Upper lobe of left lung (tissue), 6 donors: ENCODE results near the gene AP5Z1. TPM values are rescaled to one million over a fixed set of nuclear protein-coding genes. Genes with fewer than 3 reads are reported as not detected.

Experiments used
- ATAC-seq, 2 donors: fragments of 200-7000 bp; cut with Tn5 transposase; one replicate each; pipeline ENCODE4 v1.9.1; 2022; ENCODE audit warnings: mild to moderate bottlenecking in 2 of 2, moderate library complexity in 2 of 2; ENCODE audit not compliant: low FRiP score in 2 of 2
- DNase-seq, 2 donors: peaks; one replicate each; pipeline ENCODE4 v3.0.0-alpha.2; 2019 to 2020
- H3K27ac ChIP-seq, 4 donors: fragments of 200-600 bp; sonication (generic); one replicate each; pipeline ENCODE4 v1.5.1; 2016 to 2019
- H3K27me3 ChIP-seq, 4 donors: fragments of 200-600 bp; sonication (generic); one replicate each; pipeline ENCODE4 v1.5.1; 2017 to 2019
- H3K36me3 ChIP-seq, 4 donors: fragments of 200-600 bp; sonication (generic); one replicate each; pipeline ENCODE4 v1.5.1; 2016 to 2019
- H3K4me1 ChIP-seq, 4 donors: fragments of 200-600 bp; sonication (generic); one replicate each; pipeline ENCODE4 v1.5.1; 2018 to 2019
- H3K4me3 ChIP-seq, 4 donors: fragments of 200-600 bp; sonication (generic); one replicate each; pipeline ENCODE4 v1.5.1; 2017 to 2019; ENCODE audit warnings: mild to moderate bottlenecking in 2 of 4, moderate library complexity in 1 of 4
- H3K9me3 ChIP-seq, 4 donors: fragments of 200-600 bp; sonication (generic); one replicate each; pipeline ENCODE4 v1.5.1; 2018 to 2019
- EP300 ChIP-seq, 4 donors: sonication (generic); formaldehyde crosslinking; IDR thresholded peaks; one replicate each; pipeline ENCODE4 v1.5.1; 2017; ENCODE audit warnings: antibody characterized with exemption in 4 of 4, control low read depth in 2 of 4
- POLR2A ChIP-seq, 4 donors: fragments of 450-650 bp; IDR thresholded peaks; one replicate each; pipeline ENCODE4 v1.5.1; 2016 to 2017; ENCODE audit warnings: antibody characterized with exemption in 4 of 4, mild to moderate bottlenecking in 2 of 4
- POLR2AphosphoS5 ChIP-seq, 2 donors: sonication (generic); formaldehyde crosslinking; IDR thresholded peaks; one replicate each; pipeline ENCODE4 v1.5.1; 2017; ENCODE audit warnings: antibody characterized with exemption in 2 of 2
- WGBS, 2 donors: methylation state at CpG; one replicate each; pipeline ENCODE4 v1.1.5; 2017 to 2018; 5-methylcytosine and 5-hydroxymethylcytosine counted together
- total RNA-seq, 6 donors: library from RNA; depleted of rRNA in 4 of 6; stranded (reverse); fragments of >200 nt in 4 of 6; gene quantifications; one replicate each; pipeline versions ENCODE4 v1.1.0 to v1.2.1, GENCODE V29; 2016 to 2021
- TF ChIP-seq, protein P1 (sequence below), 6 experiments: fragments of 450-650 bp in 4 of 6; fragments of 200-600 bp in 2 of 6; sonication (generic) in 2 of 6; IDR thresholded peaks; one replicate each; pipeline ENCODE4 v1.5.1; 2016 to 2019; ENCODE audit warnings: antibody characterized with exemption in 6 of 6
- donor health status: DM: no; HTN: no; CAD: no; lungs with moderate emphysema.
- donor health status: DM: no; HTN: yes; CAD: no; lungs with severe emphysema.

Gene AP5Z1
- total RNA-seq, 6 donors from 2014 or later = 23.4 to 152 (median 52.1) TPM

DNA sequence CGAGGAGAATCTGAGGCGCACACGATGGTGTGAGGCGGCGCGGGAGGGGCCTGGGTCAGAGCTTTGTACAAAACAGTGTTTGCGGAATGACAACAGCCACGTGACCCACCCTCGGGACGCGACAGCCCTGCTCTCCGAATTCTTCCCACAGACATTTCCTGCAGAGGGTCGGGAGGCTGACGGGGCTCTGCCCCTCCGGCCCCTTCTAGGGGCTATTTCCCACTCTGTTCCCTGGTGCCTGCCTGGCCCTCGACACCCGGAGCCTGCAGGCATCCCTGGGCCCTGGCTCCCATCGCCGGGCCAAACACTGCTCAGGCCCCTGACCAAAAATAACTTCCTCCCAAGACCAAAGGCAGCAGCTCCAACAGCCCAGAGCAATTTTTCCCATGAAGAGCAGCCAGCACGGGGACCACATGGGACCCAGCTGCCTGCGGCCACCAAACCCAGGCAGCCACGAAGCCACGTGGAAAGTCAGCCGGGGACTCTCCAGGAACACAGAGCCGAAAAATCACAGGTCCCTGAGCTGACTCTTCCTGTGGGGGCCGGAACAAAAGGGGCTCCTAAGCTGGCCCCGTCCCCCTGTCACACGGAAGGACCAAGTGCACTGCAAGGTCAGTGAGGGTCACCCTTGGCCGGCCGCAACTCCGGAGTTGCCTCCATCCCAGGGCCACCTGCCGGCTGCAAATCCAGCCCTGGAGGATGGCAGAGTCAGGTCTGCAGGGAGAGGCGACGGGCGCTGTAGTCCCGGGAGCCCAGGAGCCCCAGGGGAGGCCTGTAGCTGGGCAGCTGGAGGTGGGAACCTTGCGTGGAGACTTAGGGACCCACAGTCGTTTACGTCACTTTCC lies 44.4 kb downstream of the AP5Z1 start:
- Histone ChIP-seq H3K9me3 (no peaks in the 10 kb centered on the region), H3K36me3 (peaks cover 0 to 7% (median 3%) of the 10 kb centered on the region in 4 donors), H3K4me3 (no peak overlapping the region), H3K4me1 (no peaks in the 10 kb centered on the region), H3K27me3 (no peaks in the 10 kb centered on the region), H3K27ac (peak overlapping the region in 1 of 4 donors; percentile 46)
- ATAC-seq (no peak), DNase-seq (peak in 1 of 2 donors; percentile 61)
- no peak for TF ChIP-seq POLR2A (IDR thresholded peaks at IDR 0.05)
- no peak for TF ChIP-seq EP300 (IDR thresholded peaks at IDR 0.05)
- TF ChIP-seq POLR2AphosphoS5 (IDR thresholded peaks at IDR 0.05) = no peak
- TF ChIP-seq, protein P1, sequence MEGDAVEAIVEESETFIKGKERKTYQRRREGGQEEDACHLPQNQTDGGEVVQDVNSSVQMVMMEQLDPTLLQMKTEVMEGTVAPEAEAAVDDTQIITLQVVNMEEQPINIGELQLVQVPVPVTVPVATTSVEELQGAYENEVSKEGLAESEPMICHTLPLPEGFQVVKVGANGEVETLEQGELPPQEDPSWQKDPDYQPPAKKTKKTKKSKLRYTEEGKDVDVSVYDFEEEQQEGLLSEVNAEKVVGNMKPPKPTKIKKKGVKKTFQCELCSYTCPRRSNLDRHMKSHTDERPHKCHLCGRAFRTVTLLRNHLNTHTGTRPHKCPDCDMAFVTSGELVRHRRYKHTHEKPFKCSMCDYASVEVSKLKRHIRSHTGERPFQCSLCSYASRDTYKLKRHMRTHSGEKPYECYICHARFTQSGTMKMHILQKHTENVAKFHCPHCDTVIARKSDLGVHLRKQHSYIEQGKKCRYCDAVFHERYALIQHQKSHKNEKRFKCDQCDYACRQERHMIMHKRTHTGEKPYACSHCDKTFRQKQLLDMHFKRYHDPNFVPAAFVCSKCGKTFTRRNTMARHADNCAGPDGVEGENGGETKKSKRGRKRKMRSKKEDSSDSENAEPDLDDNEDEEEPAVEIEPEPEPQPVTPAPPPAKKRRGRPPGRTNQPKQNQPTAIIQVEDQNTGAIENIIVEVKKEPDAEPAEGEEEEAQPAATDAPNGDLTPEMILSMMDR (IDR thresholded peaks at IDR 0.05) = no peak
- 75 to 83% methylated on average over 17 to 39 of the region's 39 CpGs for WGBS, 2 donors

DNA sequence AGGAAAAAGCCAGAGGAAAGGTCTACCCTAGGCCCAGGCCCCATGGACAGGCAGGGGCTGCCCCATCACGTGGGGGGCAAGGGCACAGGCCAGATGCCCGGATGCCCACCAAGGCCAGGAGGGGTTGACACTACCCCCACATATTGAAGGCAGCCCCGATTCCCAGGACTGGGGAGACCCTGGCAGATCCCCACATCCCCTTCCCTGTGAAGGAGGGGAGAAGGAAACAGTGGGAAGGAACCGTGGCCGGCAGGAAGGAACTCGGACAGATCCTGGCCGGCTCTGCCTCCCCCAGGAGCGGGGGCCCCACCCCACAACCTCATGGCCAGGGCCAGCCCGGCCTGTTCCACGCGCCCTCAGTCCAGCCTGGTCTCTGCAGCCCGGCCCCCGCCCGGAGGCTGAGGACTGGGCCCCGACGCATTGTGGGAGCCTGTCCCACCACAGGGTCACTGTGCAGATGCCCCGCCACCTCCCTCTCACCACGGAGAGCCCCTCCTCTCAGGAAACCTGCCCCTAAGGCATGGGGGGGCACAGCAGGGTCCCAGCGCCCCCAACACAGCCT lies 45.1 kb downstream of the AP5Z1 start:
- DNase-seq = peak in 1 of 2 donors; percentile 62
- WGBS, 2 donors = 81 to 82% methylated on average over 13 to 19 of the region's 19 CpGs
- ATAC-seq = peak in 1 of 2 donors; percentile 16

DNA sequence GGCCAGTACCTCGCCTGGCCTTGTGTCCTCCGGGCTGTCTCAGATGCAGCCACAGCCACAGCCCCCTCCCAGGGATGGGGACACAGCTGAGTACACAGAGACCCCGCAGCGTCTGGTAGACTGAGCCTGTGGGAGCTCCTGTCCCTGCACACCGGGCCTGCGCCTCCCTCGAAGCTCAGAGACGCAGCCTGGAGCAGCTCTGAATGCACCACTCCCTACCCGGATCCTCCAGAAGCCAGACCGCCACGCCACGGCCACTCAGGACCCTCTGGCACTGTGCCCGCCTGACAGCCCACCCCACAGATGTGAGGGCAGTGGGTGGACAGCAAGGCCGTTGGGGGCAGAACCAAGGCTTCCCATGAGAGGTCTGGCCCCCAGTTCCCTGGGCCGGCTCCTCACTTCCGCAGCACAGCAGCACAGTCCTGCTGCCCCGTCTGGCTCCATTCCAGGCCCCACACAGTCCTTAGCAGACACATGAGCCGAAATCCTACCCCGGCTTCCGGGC lies 45.6 kb downstream of the AP5Z1 start:
- peak in 1 of 2 donors; percentile 79 for DNase-seq
- Histone ChIP-seq H3K9me3 (no peaks in the 10 kb centered on the region), H3K4me3 (no peak overlapping the region), H3K4me1 (no peaks in the 10 kb centered on the region), H3K27ac (no peak overlapping the region), H3K36me3 (peaks cover 0 to 6% (median 3%) of the 10 kb centered on the region in 4 donors), H3K27me3 (no peaks in the 10 kb centered on the region)
- no peak for ATAC-seq
- TF ChIP-seq EP300 (IDR thresholded peaks at IDR 0.05) = no peak
- TF ChIP-seq POLR2A (IDR thresholded peaks at IDR 0.05) = no peak
- no peak for TF ChIP-seq POLR2AphosphoS5 (IDR thresholded peaks at IDR 0.05)
- TF ChIP-seq, protein P1 (IDR thresholded peaks at IDR 0.05) = no peak
- 74 to 81% methylated on average over 3 to 17 of the region's 20 CpGs for WGBS, 2 donors

More for the DNA sequence above, 45.1 kb downstream of the AP5Z1 start:
- no peaks in the 10 kb centered on the region for H3K9me3 ChIP-seq
- TF ChIP-seq POLR2AphosphoS5 (IDR thresholded peaks at IDR 0.05) (no peak), EP300 (IDR thresholded peaks at IDR 0.05) (no peak), POLR2A (IDR thresholded peaks at IDR 0.05) (no peak)
- TF ChIP-seq, protein P1 (IDR thresholded peaks at IDR 0.05) = no peak
- H3K27me3 ChIP-seq = no peaks in the 10 kb centered on the region
- peaks cover 0 to 6% (median 3%) of the 10 kb centered on the region in 4 donors for H3K36me3 ChIP-seq
- H3K27ac ChIP-seq = peak overlapping the region in 1 of 4 donors; percentile 46
- H3K4me1 ChIP-seq = no peaks in the 10 kb centered on the region
- no peak overlapping the region for H3K4me3 ChIP-seq

DNA sequence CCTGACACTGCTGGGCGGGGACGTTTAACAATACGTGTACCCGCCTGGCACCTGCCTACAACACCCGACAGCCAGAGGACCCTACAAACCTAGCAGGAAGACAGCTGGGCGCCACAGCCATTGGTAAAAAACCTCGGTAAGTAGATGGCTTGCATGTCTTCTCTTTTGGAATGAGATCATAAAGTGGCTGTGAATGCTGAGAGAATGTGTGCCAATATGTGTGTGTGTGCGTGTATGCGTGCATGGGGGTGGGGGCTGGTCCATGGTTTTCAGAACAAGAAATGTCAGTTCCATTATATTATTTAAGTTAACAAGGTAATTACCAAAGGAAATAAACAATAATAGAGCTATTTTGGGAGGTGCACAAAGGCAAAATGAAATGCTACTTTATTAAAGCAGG lies 47.3 kb downstream of the AP5Z1 start:
- no peak overlapping the region for H3K4me3 ChIP-seq
- H3K27ac ChIP-seq = no peak overlapping the region
- H3K4me1 ChIP-seq = no peaks in the 10 kb centered on the region
- DNase-seq (no peak), ATAC-seq (no peak)
- 83 to 84% methylated on average over 6 to 9 of the region's 9 CpGs for WGBS, 2 donors
- no peaks in the 10 kb centered on the region for H3K27me3 ChIP-seq
- TF ChIP-seq POLR2AphosphoS5 (IDR thresholded peaks at IDR 0.05) = no peak
- no peaks in the 10 kb centered on the region for H3K9me3 ChIP-seq
- peaks cover 0 to 6% (median 0%) of the 10 kb centered on the region in 4 donors for H3K36me3 ChIP-seq

DNA sequence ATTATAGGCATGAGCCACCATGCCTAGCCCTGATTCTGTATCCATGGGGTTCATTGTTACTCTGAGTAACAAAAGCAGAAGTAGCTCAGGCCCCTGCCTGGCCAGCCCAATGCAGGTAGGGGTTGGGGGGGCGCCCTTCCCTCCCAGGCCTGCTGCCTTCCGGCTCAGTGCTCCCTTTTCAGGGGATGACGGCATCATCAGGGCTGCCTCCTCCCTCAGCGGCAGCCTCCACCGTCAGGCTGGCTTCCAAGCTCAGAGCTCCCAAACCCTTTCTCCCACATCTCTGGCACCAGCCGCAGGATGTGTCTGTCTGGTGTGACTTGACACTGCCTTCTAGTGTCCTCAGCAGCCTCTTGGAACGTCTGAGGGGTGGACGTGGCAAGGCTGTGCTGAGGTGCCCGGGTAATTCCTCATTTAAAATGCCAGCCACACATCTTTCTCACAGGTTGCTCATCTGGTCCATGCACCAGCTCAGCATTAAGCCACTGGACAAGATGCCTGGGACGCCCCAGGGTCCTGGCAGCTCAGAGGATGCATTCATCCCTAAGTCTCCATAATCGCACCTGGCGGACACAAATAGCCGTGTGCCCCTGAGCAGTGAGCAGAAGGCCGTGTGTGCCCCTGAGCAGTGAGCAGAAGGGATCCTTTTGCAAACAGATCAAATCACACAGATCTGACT lies 48.2 kb downstream of the AP5Z1 start:
- no peak for TF ChIP-seq EP300 (IDR thresholded peaks at IDR 0.05)
- no peak for TF ChIP-seq POLR2AphosphoS5 (IDR thresholded peaks at IDR 0.05)
- no peak for TF ChIP-seq POLR2A (IDR thresholded peaks at IDR 0.05)
- TF ChIP-seq, protein P1 (IDR thresholded peaks at IDR 0.05) = no peak
- Histone ChIP-seq H3K4me1 (no peaks in the 10 kb centered on the region), H3K9me3 (no peaks in the 10 kb centered on the region), H3K36me3 (peaks cover 0 to 6% (median 0%) of the 10 kb centered on the region in 4 donors), H3K27me3 (no peaks in the 10 kb centered on the region), H3K27ac (no peak overlapping the region), H3K4me3 (no peak overlapping the region)
- 69 to 86% methylated on average over 8 to 14 of the region's 14 CpGs for WGBS, 2 donors
- no peak for ATAC-seq
- peak in 1 of 2 donors; percentile 52 for DNase-seq
